Duodenal mucosa (tissue), 2 donors: Measurements from ENCODE around the gene RTTN.

Source experiments
- H3K27ac ChIP-seq: one replicate; pipeline ENCODE4 v1.7.0; 2013; ENCODE audit warnings: low read depth, low read length
- H3K27me3 ChIP-seq, 2 donors: one replicate each; pipeline ENCODE4 v1.7.0; 2013; ENCODE audit warnings: low read length in 2 of 2, control low read depth in 1 of 2; ENCODE audit not compliant: insufficient read depth in 2 of 2, control insufficient read depth in 1 of 2
- H3K36me3 ChIP-seq, 2 donors: one replicate each; pipeline ENCODE4 v1.7.0; 2013; ENCODE audit warnings: low read length in 2 of 2, control low read depth in 1 of 2; ENCODE audit not compliant: insufficient read depth in 2 of 2, control insufficient read depth in 1 of 2
- H3K4me1 ChIP-seq, 2 donors: one replicate each; pipeline ENCODE4 v1.7.0; 2013; ENCODE audit warnings: low read length in 2 of 2, control low read depth in 1 of 2; ENCODE audit not compliant: insufficient read depth in 2 of 2, control insufficient read depth in 1 of 2
- H3K4me3 ChIP-seq, 2 donors: one replicate each; pipeline ENCODE4 v1.7.0; 2013; ENCODE audit warnings: low read length in 2 of 2, low read depth in 1 of 2
- H3K9ac ChIP-seq, 2 donors: one replicate each; pipeline ENCODE4 v1.7.0; 2013; ENCODE audit warnings: low read length in 2 of 2, low read depth in 1 of 2
- H3K9me3 ChIP-seq, 2 donors: one replicate each; pipeline ENCODE4 v1.7.0; 2013; ENCODE audit warnings: low read length in 2 of 2, control low read depth in 1 of 2; ENCODE audit not compliant: control insufficient read depth in 1 of 2

The RTTN gene

DNA sequence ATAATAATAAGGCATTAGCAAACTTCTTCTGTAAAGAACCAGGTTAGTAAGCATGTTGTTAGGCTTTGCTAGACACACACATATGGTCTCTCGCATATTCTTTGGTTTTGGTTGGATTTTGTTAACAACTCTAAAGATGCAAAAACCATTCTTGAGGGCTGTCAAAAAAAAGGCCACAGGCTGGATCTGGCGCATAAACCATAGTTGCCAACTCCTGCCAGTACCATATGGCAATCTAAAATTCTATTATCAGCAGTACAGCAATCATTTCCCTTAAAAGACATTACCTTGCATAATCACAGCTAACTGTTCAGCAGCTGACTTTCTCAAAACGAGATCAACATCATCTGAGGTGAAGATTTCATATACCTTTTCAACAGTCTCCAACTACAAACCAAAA is 63.5 kb downstream of the RTTN start:
- no peaks in the 10 kb centered on the region for H3K27me3 ChIP-seq
- peaks cover 0 to 9% of the 10 kb centered on the region in 2 donors for H3K36me3 ChIP-seq
- H3K9ac ChIP-seq: no peak overlapping the region
- H3K27ac ChIP-seq: no peak overlapping the region
- no peaks in the 10 kb centered on the region for H3K9me3 ChIP-seq
- H3K4me3 ChIP-seq: no peak overlapping the region
- no peaks in the 10 kb centered on the region for H3K4me1 ChIP-seq

DNA sequence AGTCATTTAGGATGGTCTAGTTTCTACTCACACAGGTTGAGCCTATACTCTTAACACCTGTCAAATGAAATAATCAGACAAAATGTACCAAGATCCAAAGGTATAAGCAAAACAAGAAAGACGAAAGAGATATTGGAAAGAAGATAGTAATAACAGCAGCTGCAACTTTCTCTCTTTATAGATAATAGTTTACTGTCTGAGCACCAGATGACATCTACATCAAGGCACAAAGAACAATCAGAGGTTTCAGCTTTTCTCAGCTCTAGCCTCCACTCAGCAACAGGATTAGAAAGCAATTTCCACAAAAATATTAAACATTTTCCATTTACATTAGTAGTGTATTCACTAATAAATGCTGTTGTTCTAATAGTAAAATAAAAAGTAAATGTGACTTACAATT is 66.3 kb downstream of the RTTN start:
- Histone ChIP-seq H3K4me3 (no peak overlapping the region), H3K27me3 (no peaks in the 10 kb centered on the region), H3K9ac (no peak overlapping the region), H3K4me1 (no peaks in the 10 kb centered on the region), H3K36me3 (peaks cover 0 to 6% of the 10 kb centered on the region in 2 donors), H3K9me3 (no peaks in the 10 kb centered on the region), H3K27ac (no peak overlapping the region)

DNA sequence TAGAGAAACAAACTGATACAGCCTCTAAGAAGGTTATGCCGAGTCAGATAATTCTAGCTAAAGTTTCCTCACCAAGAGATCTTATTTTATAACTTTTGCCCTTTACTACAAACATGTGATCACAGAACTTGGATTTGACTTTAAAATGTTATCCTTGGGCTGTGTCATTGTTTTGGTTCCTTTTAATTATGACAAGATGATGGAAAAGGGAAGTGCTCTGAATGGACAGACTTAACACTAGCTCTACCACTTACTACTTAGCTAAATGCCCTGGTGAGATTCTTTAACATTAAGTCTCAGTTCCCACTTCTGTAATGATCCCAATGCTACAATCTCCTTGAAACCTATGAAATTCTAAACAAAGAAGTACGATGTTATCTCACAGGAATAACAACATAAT is 69.9 kb downstream of the RTTN start:
- Histone ChIP-seq H3K4me3 (no peak overlapping the region), H3K4me1 (no peaks in the 10 kb centered on the region), H3K27ac (no peak overlapping the region), H3K9me3 (no peaks in the 10 kb centered on the region), H3K36me3 (peaks cover 2 to 7% of the 10 kb centered on the region in 2 donors), H3K9ac (no peak overlapping the region), H3K27me3 (no peaks in the 10 kb centered on the region)

DNA sequence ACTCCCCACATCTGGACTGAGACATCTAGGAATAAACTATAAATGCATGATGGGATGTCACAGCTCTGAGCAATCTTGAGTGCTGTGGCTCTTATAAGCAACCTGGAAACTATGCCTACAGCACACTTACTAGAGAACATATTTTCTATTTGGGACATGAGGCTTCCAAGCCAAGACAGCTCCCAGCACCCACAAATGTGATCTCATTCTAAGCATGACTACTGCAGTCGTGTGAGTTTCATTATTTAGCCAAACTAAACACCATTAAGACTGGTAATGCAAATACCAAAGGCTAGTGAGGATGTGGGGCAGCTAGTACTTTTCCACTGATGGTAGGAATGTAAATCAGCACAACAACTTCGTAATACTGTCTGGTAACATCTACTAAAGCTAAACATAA is 72.5 kb downstream of the RTTN start:
- H3K9me3 ChIP-seq: no peaks in the 10 kb centered on the region
- no peaks in the 10 kb centered on the region for H3K4me1 ChIP-seq
- no peak overlapping the region for H3K4me3 ChIP-seq
- H3K27me3 ChIP-seq: no peaks in the 10 kb centered on the region
- H3K27ac ChIP-seq: no peak overlapping the region
- peaks cover 2 to 4% of the 10 kb centered on the region in 2 donors for H3K36me3 ChIP-seq
- no peak overlapping the region for H3K9ac ChIP-seq

DNA sequence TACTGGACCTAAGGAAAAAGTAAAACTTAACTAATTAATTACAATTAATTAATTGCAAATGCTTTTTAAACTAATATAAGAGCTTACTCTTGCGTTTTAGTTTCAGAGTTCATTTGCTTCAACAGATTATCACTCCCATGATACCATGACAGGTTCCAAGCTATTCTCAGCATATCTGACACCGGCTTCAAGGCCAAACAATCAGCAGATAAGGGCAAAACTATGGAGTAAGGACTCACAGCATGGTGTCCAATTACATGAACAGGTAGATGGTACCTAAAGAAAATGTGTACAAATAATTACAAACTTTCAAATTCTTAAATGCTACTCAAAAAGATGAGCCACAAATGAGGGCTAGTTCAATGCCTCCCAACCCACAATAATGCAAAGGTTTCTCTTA is 77.2 kb downstream of the RTTN start:
- peaks cover 2 to 7% of the 10 kb centered on the region in 2 donors for H3K36me3 ChIP-seq

DNA sequence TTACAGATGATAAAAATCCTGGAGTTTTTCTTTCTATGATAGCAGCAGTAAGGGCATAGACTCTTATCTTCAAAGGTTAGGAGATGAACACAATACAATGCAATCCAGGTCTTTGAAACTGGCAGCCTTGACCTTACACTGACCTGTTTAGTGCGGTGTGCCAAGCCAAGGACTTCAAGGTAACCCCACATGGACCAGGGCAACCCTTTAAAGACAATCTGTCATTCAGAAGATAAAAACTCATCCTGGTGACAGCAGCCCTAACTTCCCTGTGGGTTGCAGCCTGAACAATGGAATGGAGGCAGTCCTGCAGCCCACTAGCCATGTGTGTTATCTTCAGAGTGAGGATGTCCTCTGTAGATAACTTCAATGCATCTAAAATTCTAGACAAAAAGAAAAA is 78.1 kb downstream of the RTTN start:
- no peaks in the 10 kb centered on the region for H3K27me3 ChIP-seq
- no peaks in the 10 kb centered on the region for H3K4me1 ChIP-seq
- H3K9ac ChIP-seq: no peak overlapping the region
- H3K27ac ChIP-seq: no peak overlapping the region
- H3K4me3 ChIP-seq: no peak overlapping the region
- no peaks in the 10 kb centered on the region for H3K9me3 ChIP-seq
- H3K36me3 ChIP-seq: peaks cover 0 to 7% of the 10 kb centered on the region in 2 donors

More for the DNA sequence above, 77.2 kb downstream of the RTTN start:
- Histone ChIP-seq H3K4me3 (no peak overlapping the region), H3K27me3 (no peaks in the 10 kb centered on the region), H3K27ac (no peak overlapping the region), H3K9me3 (no peaks in the 10 kb centered on the region), H3K9ac (no peak overlapping the region), H3K4me1 (no peaks in the 10 kb centered on the region)

DNA sequence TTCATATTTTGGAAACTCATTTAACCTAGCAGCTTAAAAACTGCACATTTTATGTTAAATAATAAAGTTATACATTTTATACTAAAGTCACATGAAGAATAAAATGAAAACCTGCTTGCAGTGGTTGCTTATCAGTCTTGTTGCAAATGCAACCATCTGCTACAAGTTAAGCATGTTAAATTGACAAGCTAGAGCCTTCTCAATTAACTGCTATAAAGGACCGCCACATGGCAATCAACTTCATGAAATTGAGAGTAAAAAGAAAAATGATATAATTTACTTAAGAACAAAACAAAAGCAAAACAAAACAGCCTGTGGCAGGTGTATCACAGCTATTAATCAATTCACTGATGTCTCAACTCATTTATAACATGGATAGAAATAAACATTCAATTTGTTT is 78.7 kb downstream of the RTTN start:
- H3K4me3 ChIP-seq: no peak overlapping the region
- no peaks in the 10 kb centered on the region for H3K27me3 ChIP-seq
- H3K27ac ChIP-seq: no peak overlapping the region
- no peaks in the 10 kb centered on the region for H3K4me1 ChIP-seq
- no peaks in the 10 kb centered on the region for H3K9me3 ChIP-seq
- H3K9ac ChIP-seq: no peak overlapping the region
- H3K36me3 ChIP-seq: peaks cover 0 to 7% of the 10 kb centered on the region in 2 donors

DNA sequence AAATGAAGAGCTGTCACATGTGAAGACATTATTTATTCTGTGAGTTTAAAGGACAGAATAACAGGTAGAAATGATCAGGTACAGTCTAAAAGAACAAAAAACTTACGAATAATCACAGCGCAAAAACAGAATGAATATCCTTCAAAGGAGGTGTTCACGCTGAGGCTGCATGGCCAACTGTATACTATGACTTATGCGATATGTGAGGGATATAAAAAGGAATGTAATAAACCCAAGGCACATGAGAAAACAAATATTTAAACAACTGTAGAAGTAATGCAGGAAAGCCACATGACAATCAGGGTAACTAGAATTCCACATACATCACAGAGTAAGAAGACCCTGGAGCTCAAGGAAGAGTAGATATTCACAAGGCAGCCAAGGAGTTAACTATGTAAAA is 81.3 kb downstream of the RTTN start:
- H3K9ac ChIP-seq: no peak overlapping the region
- H3K4me1 ChIP-seq: no peaks in the 10 kb centered on the region
- H3K27ac ChIP-seq: no peak overlapping the region
- H3K27me3 ChIP-seq: no peaks in the 10 kb centered on the region
- no peak overlapping the region for H3K4me3 ChIP-seq
- H3K36me3 ChIP-seq: peaks cover 0 to 11% of the 10 kb centered on the region in 2 donors
- H3K9me3 ChIP-seq: no peaks in the 10 kb centered on the region

DNA sequence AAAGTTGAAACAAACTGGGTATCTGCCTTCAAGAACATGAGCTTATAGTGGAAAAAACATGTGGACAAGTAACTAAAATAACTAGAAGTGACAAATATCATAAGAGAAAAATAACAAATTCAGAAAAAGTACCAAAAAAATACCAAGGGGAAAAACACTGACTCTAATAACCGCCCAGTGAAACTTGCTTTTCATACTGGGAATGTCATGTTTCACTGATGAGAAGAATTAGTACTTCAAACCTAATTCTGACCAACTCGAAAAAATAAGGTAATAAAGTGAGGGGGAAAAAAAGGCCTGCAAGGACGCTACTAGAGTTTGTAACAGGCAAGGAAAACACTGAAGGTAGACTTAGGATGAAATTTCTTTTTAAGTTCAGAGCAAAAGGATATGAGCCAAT is 83.6 kb downstream of the RTTN start:
- no peaks in the 10 kb centered on the region for H3K9me3 ChIP-seq
- H3K4me3 ChIP-seq: no peak overlapping the region
- no peak overlapping the region for H3K9ac ChIP-seq
- no peaks in the 10 kb centered on the region for H3K27me3 ChIP-seq
- no peak overlapping the region for H3K27ac ChIP-seq
- H3K4me1 ChIP-seq: no peaks in the 10 kb centered on the region
- H3K36me3 ChIP-seq: peaks cover 0 to 8% of the 10 kb centered on the region in 2 donors

DNA sequence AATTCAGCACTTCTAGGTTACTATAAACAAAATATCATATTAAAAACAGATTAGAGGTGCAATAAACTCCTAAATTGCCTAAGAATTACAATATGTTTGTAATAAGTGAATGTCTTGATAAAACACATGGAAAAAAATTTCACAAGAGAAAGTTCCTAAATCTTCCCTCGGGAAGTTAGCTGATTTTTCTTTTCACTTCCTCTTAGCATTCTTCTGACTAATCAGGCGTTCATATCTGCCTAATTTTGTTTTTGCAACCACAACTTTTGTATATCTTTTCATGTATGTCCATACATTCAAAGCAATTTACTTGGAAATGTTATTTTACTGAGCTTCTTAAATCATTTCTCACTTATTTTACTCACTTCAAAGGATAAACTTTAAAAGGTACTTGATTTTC is 88.5 kb downstream of the RTTN start:
- no peak overlapping the region for H3K4me3 ChIP-seq
- H3K27me3 ChIP-seq: no peaks in the 10 kb centered on the region
- no peaks in the 10 kb centered on the region for H3K9me3 ChIP-seq
- no peak overlapping the region for H3K9ac ChIP-seq
- H3K4me1 ChIP-seq: no peaks in the 10 kb centered on the region
- H3K36me3 ChIP-seq: peaks cover 0 to 4% of the 10 kb centered on the region in 2 donors
- no peak overlapping the region for H3K27ac ChIP-seq

DNA sequence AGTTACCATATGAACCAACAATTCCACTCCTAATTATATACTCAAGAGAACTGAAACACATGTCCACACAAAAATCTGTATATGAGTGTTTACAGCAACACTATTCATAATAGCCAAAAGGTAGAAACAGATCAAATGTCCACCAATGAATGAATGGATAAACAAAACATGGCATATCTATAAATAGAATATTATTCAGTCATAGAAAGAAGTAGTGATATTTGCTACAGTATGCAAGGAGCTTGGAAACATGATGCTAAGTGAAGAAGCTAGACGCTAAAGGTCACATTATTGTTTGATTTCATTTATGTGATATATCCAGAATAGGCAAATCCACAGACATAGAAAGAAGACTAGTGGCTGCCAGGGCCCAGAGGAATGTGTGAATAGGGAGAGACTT is 92.0 kb downstream of the RTTN start:
- Histone ChIP-seq H3K27me3 (no peaks in the 10 kb centered on the region), H3K4me1 (no peaks in the 10 kb centered on the region), H3K9me3 (no peaks in the 10 kb centered on the region), H3K27ac (no peak overlapping the region), H3K36me3 (peaks cover 0 to 12% of the 10 kb centered on the region in 2 donors), H3K9ac (no peak overlapping the region), H3K4me3 (no peak overlapping the region)
